ENCODE results near the gene DNMBP. TPM values are rescaled to one million over a fixed set of nuclear protein-coding genes. Genes with fewer than 3 reads are reported as not detected.
"Not testable (repeated sequence)": the region's sequence is repeated elsewhere in the genome, so short reads cannot be mapped to it uniquely, and the experiment has no call there.

DNMBP gene
- total RNA-seq, 1 donor from 2014 or later, result 5.0 TPM

GRCh38 chr10:99941942-99942820 lies 67.6 kb downstream of the DNMBP start:
- DNase-seq (ENCODE audit: low read depth), result no peak
- H3K27me3 ChIP-seq (ENCODE audit: control insufficient read depth, insufficient read depth, low read length), result no peaks in the 10 kb centered on the region
- H3K4me3 ChIP-seq (ENCODE audit: low read depth, low read length), result no peak overlapping the region
- H3K36me3 ChIP-seq (ENCODE audit: control insufficient read depth, insufficient read depth, low read length), result no peaks in the 10 kb centered on the region
- FAIRE-seq, result no peak
- no peak for TF ChIP-seq CTCF (IDR thresholded peaks at IDR 0.05; ENCODE audit: insufficient read depth, low read length, severe bottlenecking)

- Histone ChIP-seq H3K36me3 (ENCODE audit: control insufficient read depth, insufficient read depth, low read length) (no peaks in the 10 kb centered on the region), H3K27me3 (ENCODE audit: control insufficient read depth, insufficient read depth, low read length) (no peaks in the 10 kb centered on the region), H3K4me3 (ENCODE audit: low read depth, low read length) (no peak overlapping the region)
- no peak for TF ChIP-seq CTCF (IDR thresholded peaks at IDR 0.05; ENCODE audit: insufficient read depth, low read length, severe bottlenecking)
- DNase-seq (ENCODE audit: low read depth) (no peak), FAIRE-seq (no peak)
Measured at GRCh38 chr10:99938563-99938962, 71.2 kb downstream of the DNMBP start.

- no peaks in the 10 kb centered on the region for H3K36me3 ChIP-seq (ENCODE audit: control insufficient read depth, insufficient read depth, low read length)
- FAIRE-seq (no peak), DNase-seq (ENCODE audit: low read depth) (no peak)
- no peak overlapping the region for H3K4me3 ChIP-seq (ENCODE audit: low read depth, low read length)
- no peak for TF ChIP-seq CTCF (IDR thresholded peaks at IDR 0.05; ENCODE audit: insufficient read depth, low read length, severe bottlenecking)
- no peaks in the 10 kb centered on the region for H3K27me3 ChIP-seq (ENCODE audit: control insufficient read depth, insufficient read depth, low read length)
Measured at GRCh38 chr10:99937630-99938029, 72.1 kb downstream of the DNMBP start.

GRCh38 chr10:99932203-99932957 lies 77.4 kb downstream of the DNMBP start:
- not testable (repeated sequence) for H3K27me3 ChIP-seq (ENCODE audit: control insufficient read depth, insufficient read depth, low read length); H3K4me3 ChIP-seq (ENCODE audit: low read depth, low read length); DNase-seq (ENCODE audit: low read depth); FAIRE-seq; H3K36me3 ChIP-seq (ENCODE audit: control insufficient read depth, insufficient read depth, low read length)

GRCh38 chr10:99930731-99931550 lies 78.8 kb downstream of the DNMBP start:
- FAIRE-seq (no peak), DNase-seq (ENCODE audit: low read depth) (peak; percentile 94)
- H3K4me3 ChIP-seq (ENCODE audit: low read depth, low read length), result peak overlapping the region; percentile 3
- no peaks in the 10 kb centered on the region for H3K36me3 ChIP-seq (ENCODE audit: control insufficient read depth, insufficient read depth, low read length)
- TF ChIP-seq CTCF (IDR thresholded peaks at IDR 0.05; ENCODE audit: insufficient read depth, low read length, severe bottlenecking), result no peak
- H3K27me3 ChIP-seq (ENCODE audit: control insufficient read depth, insufficient read depth, low read length), result no peaks in the 10 kb centered on the region

Data from bronchial epithelial cell (primary cell).